ENCODE data around the gene TRIM52. TPM values are rescaled to one million over a fixed set of nuclear protein-coding genes. Genes with fewer than 3 reads are reported as not detected.

The TRIM52 gene
- total and polyA plus RNA-seq, 10 of the 15 experiments (the other 5 are each of a cell fraction or from before 2014, with no cell fraction given): 1.4 to 24.3 (median 8.1) TPM

- TF ChIP-seq IRF4 (IDR thresholded peaks at IDR 0.05; ENCODE audit: low read depth, low read length): no peak
- no peak for TF ChIP-seq CEBPB (IDR thresholded peaks at IDR 0.05; ENCODE audit: borderline replicate concordance in 1 of 2, low read depth in 2 of 2, low read length in 2 of 2)
- no peak for TF ChIP-seq JUNB (IDR thresholded peaks at IDR 0.05)
- TF ChIP-seq EED (IDR thresholded peaks at IDR 0.05; ENCODE audit: low read depth): no peak
- TF ChIP-seq MEF2B (IDR thresholded peaks at IDR 0.05; ENCODE audit: partially characterized antibody, poor library complexity, severe bottlenecking): no peak
- TF ChIP-seq WRNIP1 (IDR thresholded peaks at IDR 0.05; ENCODE audit: borderline replicate concordance, low read depth, low read length): no peak
- peak; percentile 10; the same call in 1 of the 2 replicates for TF ChIP-seq SMC3 (IDR thresholded peaks at IDR 0.05; ENCODE audit: borderline replicate concordance, low read length)
- no peak for TF ChIP-seq ZZZ3 (IDR thresholded peaks at IDR 0.05; ENCODE audit: control insufficient read depth, insufficient read length, low read depth)
- TF ChIP-seq EP300 (IDR thresholded peaks at IDR 0.05; ENCODE audit: borderline replicate concordance in 1 of 2, control insufficient read depth in 1 of 2, low read depth in 2 of 2, low read length in 2 of 2): no peak
- TF ChIP-seq NFYB (IDR thresholded peaks at IDR 0.05; ENCODE audit: insufficient read depth, low read depth, low read length): no peak
- no peak for TF ChIP-seq RBBP5 (conservative IDR thresholded peaks at IDR 0.05)
- TF ChIP-seq TAF1 (IDR thresholded peaks at IDR 0.05; ENCODE audit: borderline replicate concordance, low read depth, low read length): no peak
- peak; percentile 22; the same call in 1 of the 2 replicates for TF ChIP-seq BACH1 (IDR thresholded peaks at IDR 0.05; ENCODE audit: borderline replicate concordance)
- no peak; the same call in 1 of the 2 replicates for TF ChIP-seq MTA3 (IDR thresholded peaks at IDR 0.05; ENCODE audit: borderline replicate concordance, low read length)
- no peak for TF ChIP-seq ZBTB33 (IDR thresholded peaks at IDR 0.05)
- no peak for TF ChIP-seq CUX1 (IDR thresholded peaks at IDR 0.05; ENCODE audit: insufficient replicate concordance, low read depth, low read length)
- TF ChIP-seq POLR2AphosphoS2 (IDR thresholded peaks at IDR 0.05; ENCODE audit: low read depth, low read length): no peak
- TF ChIP-seq HDGF (IDR thresholded peaks at IDR 0.05): no peak
- TF ChIP-seq ZNF24 (IDR thresholded peaks at IDR 0.05): no peak
- TF ChIP-seq ATF2 (IDR thresholded peaks at IDR 0.05; ENCODE audit: low read length): no peak
- TF ChIP-seq PKNOX1 (IDR thresholded peaks at IDR 0.05): no peak
These were observed 542 bp upstream of the TRIM52 start (continued) for GRCh38 chr5:181261320-181262049.

All from GM12878 (cell line).